GM18507 (cell line): ENCODE results near the gene HACD2.
"Not testable (repeated sequence)": the region's sequence is repeated elsewhere in the genome, so short reads cannot be mapped to it uniquely, and the experiment has no call there.

Source experiments
- DNase-seq: peaks from one replicate; pipeline ENCODE4 v3.0.0; 2011; ENCODE audit warnings: low read depth; ENCODE audit not compliant: insufficient read length; ENCODE audit errors: extremely low spot score
- FAIRE-seq: peaks from 2 replicates; lab custom pipeline; 2011; peaks lifted over from hg19 to GRCh38; lab: Jason Lieb, UNC

HACD2 gene

DNA sequence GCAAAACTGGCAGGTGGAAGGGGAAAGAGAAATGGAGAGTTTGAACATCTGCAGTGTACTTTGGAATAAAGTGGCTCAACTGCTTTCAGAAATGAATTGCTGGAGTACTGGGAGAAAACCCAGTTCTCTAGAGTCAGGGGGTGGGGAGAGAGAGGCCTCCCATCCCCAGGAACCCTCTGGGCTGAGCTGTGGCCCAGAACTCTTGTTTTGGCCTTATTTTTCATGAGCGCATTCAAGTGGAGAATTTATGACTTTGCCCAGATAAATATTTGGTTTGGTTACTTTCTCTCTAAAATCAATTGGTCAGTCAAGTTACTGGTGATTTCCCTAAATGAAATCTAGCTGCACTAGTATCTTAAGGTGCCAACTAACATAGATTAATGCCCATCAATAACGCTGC lies 28.7 kb upstream of the HACD2 start:
- FAIRE-seq (no peak), DNase-seq (no peak)

GRCh38 chr3:123611674-123612073 lies 26.8 kb upstream of the HACD2 start:
- not testable (repeated sequence) for FAIRE-seq, DNase-seq

GRCh38 chr3:123611082-123611481 lies 26.2 kb upstream of the HACD2 start:
- DNase-seq = no peak
- no peak for FAIRE-seq

- DNase-seq = no peak
- peak; percentile 74 for FAIRE-seq
Observed at GRCh38 chr3:123610331-123610730, 25.5 kb upstream of the HACD2 start.

- FAIRE-seq (no peak), DNase-seq (no peak)
Observed at GRCh38 chr3:123609063-123609462, 24.2 kb upstream of the HACD2 start.

GRCh38 chr3:123608263-123608937 lies 23.5 kb upstream of the HACD2 start:
- DNase-seq (no peak), FAIRE-seq (no peak)

GRCh38 chr3:123606527-123606926 lies 21.7 kb upstream of the HACD2 start:
- no peak for FAIRE-seq
- DNase-seq = no peak

DNA sequence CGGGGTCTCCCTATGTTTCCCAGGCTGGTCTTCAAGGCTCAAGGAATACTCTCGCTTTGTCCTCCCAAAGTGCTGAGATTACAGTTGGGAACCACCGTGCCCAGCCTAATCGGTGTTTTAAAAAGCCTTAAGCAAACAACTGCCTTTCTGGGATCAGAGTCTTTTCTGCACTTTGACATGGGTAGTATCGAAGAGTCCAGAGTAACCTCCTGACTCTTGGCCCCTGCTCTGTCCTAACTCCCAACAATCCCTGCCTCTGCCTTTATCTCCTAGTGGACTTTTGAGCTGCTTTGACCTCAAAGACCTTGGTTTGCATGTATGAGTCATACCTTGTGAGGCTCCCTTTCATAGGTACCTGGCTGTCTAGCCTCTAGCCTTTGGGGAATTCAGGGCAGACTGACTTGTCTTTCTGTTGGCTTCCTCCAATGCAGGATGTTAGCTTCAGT lies 21.0 kb upstream of the HACD2 start:
- DNase-seq (no peak), FAIRE-seq (peak; percentile 63)

DNA sequence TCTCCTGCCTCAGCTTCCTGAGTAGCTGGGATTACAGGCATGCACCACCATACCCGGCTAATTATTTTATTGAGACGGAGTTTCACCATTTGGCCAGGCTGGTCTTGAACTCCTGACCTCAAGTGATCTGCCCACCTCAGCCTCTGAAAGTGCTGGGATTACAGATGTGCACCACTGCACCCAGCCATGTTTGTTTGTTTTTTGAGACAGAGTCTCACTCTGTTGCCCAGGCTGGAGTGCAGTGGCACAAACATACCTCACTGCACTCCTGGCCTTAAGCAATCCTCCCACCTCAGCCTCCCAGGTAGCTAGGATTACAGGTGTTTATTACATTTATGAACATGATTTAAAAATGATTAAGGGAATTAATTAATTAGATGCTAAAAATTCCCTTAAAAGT lies 18.3 kb upstream of the HACD2 start:
- DNase-seq, FAIRE-seq: not testable (repeated sequence)

GRCh38 chr3:123602325-123602724 lies 17.5 kb upstream of the HACD2 start:
- FAIRE-seq = no peak

DNA sequence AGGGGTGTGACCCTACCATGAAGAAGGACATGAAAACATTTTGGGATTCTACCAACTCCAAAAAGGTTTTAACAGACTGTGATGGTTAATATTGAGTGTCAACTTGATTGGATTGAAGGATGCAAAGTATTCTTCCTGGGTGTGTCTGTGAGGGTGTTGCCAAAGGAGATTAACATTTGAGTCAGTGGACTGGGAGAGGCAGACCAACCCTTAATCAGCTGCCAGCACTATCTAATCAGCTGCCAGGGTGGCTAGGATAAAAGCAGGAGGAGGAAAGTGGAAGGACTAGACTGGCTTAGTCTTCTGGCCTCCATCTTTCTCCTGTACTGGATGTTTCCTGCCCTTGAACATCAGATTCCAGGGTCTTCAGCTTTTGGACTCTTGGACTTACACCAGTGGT lies 16.0 kb upstream of the HACD2 start:
- not testable (repeated sequence) for DNase-seq, FAIRE-seq

More at GRCh38 chr3:123602325-123602724, 17.5 kb upstream of the HACD2 start:
- DNase-seq = no peak

DNA sequence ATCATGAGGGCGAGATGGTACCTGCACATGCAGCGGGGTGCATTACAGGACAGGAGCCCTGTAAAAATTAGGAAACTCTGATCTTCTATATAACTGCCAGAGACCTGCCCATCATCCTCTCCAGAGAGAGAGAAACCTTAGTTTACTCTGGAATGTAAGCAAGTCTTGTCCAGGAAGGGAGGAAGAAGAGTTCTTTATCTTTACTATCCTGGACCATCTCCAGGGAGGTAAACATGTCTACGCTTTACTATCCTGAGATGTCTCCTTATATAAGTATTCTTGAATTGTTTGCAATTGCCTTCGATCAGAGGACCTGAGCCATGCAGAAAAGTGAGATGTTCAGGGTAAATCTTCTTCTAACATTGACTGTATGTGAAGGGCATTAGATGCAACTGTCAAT lies 12.7 kb upstream of the HACD2 start:
- FAIRE-seq = no peak
- no peak for DNase-seq

GRCh38 chr3:123595396-123596180 lies 10.7 kb upstream of the HACD2 start:
- FAIRE-seq = no peak

DNA sequence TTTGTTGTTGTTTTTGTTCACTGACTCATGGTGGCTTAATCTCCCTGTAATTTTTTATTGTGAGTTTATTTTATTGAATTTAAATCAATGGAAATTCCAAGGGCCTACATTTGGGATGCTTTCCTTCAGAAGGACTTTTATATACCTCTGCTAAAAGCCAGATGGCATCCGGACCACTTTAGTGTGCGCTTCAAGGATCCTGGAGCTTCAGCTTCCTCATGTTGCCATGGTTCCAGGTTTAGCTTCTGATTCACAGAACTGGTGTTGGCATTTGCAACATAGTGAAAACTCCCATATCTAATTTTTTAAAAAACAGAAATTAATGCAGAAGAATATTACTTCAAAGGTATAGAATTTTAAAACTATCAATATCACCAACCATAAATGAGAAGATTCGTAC lies 8.5 kb upstream of the HACD2 start:
- FAIRE-seq = no peak
- DNase-seq = no peak

More at GRCh38 chr3:123595396-123596180, 10.7 kb upstream of the HACD2 start:
- no peak for DNase-seq

- DNase-seq = no peak
- FAIRE-seq = no peak
Observed at GRCh38 chr3:123590685-123591450, 6.0 kb upstream of the HACD2 start.

DNA sequence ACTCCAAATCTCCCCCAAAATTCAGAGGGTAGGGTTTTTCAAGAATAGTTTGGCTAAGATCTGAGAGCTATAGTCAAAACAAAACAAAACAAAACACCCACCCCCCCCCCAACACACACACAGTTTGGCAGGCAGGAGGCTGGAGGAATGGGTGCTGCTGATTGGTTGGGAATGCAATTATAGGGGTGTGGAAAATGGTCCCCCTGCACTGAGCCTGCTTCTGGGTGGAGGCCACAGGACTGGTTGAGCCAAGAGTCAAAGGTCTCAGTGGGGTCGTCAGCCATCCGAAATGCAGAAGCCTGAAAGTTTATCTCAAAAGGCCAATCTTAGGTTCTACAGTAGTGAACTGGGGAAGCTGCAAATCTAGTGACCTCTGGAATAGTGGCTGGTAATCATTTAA lies 2.5 kb upstream of the HACD2 start:
- FAIRE-seq (no peak), DNase-seq (no peak)

DNA sequence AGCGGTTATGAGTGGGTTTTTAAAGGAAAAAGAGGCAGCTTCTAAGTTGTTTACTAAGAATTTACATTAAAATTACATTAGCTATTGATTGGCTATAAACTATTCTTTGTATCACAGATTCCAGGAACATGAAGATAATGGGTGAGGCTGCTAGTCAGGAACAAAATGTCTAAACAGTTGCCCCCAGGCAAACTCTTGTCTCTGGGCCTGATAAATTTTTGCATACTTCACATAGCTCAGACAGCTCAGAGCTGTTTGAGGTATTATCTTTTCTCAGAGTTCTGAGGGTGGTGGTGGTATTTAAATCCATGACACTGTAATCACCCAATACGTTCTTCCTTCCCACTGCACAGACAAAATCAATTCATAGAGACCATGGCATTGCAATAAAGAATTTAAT lies 2.1 kb upstream of the HACD2 start:
- FAIRE-seq = no peak

GRCh38 chr3:123586131-123586530 lies 1.3 kb upstream of the HACD2 start:
- DNase-seq (no peak), FAIRE-seq (peak; percentile 69)

More for the DNA sequence above, 2.1 kb upstream of the HACD2 start:
- no peak for DNase-seq

GRCh38 chr3:123584284-123584987 lies 417 bp downstream of the HACD2 start:
- FAIRE-seq (no peak), DNase-seq (no peak)

GRCh38 chr3:123583561-123583960 lies 1.3 kb downstream of the HACD2 start:
- DNase-seq = no peak
- no peak for FAIRE-seq
